Stomach (tissue), 4 donors: ENCODE data around the gene OAF.

Experiments used
- CTCF ChIP-seq, 7 experiments: fragments of 450-650 bp in 4 of 7; fragments of 200-600 bp in 3 of 7; sonication (generic) in 3 of 7; IDR thresholded peaks; one replicate each; pipeline ENCODE4 v1.5.1; 2016 to 2019; ENCODE audit warnings: antibody characterized with exemption in 7 of 7, control low read depth in 2 of 7, mild to moderate bottlenecking in 1 of 7
- EP300 ChIP-seq: sonication (generic); formaldehyde crosslinking; IDR thresholded peaks from one replicate; pipeline ENCODE4 v1.6.1; 2017; ENCODE audit warnings: antibody characterized with exemption
- POLR2A ChIP-seq, 4 donors: fragments of 450-650 bp; IDR thresholded peaks; one replicate each; pipeline ENCODE4 v1.6.1; 2016; ENCODE audit warnings: antibody characterized with exemption in 4 of 4, control low read depth in 2 of 4, mild to moderate bottlenecking in 1 of 4, moderate library complexity in 1 of 4
- POLR2AphosphoS5 ChIP-seq, 3 donors: sonication (generic); formaldehyde crosslinking; IDR thresholded peaks; one replicate each; pipeline ENCODE4 v1.6.1; 2016; ENCODE audit warnings: antibody characterized with exemption in 3 of 3

- TF ChIP-seq POLR2AphosphoS5 (IDR thresholded peaks at IDR 0.05) (no peak), CTCF (IDR thresholded peaks at IDR 0.05) (no peak), POLR2A (IDR thresholded peaks at IDR 0.05) (no peak), EP300 (no peak)
Measured at GRCh38 chr11:120188811-120189455, 21.9 kb upstream of the OAF start.
